ENCODE data around the gene CCM2L. TPM values are rescaled to one million over a fixed set of nuclear protein-coding genes. Genes with fewer than 3 reads are reported as not detected.

Gene CCM2L
- total RNA-seq, 1 donor = not detected

DNA sequence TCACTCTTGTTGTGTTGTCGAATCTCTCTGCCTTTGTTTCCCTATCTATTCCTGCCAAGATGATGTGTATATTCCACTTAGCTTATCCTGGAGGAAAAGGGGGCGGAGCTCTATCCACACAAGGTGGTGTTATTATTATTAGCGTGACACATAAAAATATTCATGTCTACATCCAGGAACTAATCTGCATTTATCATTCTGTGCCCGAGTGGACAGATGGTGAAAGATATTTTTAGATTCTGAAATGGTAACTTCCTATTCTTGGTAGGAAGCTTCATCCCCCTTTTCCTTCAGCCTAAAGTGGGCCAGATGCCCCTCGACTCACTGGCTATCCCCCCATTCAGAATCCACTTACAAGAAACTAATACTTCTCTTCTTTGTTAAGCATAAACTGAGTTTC is 40.2 kb upstream of the CCM2L start:
- DNase-seq (ENCODE audit: low read depth) = no peak
- TF ChIP-seq, protein P1, sequence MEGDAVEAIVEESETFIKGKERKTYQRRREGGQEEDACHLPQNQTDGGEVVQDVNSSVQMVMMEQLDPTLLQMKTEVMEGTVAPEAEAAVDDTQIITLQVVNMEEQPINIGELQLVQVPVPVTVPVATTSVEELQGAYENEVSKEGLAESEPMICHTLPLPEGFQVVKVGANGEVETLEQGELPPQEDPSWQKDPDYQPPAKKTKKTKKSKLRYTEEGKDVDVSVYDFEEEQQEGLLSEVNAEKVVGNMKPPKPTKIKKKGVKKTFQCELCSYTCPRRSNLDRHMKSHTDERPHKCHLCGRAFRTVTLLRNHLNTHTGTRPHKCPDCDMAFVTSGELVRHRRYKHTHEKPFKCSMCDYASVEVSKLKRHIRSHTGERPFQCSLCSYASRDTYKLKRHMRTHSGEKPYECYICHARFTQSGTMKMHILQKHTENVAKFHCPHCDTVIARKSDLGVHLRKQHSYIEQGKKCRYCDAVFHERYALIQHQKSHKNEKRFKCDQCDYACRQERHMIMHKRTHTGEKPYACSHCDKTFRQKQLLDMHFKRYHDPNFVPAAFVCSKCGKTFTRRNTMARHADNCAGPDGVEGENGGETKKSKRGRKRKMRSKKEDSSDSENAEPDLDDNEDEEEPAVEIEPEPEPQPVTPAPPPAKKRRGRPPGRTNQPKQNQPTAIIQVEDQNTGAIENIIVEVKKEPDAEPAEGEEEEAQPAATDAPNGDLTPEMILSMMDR (IDR thresholded peaks at IDR 0.05; ENCODE audit: insufficient read depth, low read depth, low read length) = no peak
- no peak overlapping the region for H3K4me3 ChIP-seq (ENCODE audit: low read depth, low read length)

DNA sequence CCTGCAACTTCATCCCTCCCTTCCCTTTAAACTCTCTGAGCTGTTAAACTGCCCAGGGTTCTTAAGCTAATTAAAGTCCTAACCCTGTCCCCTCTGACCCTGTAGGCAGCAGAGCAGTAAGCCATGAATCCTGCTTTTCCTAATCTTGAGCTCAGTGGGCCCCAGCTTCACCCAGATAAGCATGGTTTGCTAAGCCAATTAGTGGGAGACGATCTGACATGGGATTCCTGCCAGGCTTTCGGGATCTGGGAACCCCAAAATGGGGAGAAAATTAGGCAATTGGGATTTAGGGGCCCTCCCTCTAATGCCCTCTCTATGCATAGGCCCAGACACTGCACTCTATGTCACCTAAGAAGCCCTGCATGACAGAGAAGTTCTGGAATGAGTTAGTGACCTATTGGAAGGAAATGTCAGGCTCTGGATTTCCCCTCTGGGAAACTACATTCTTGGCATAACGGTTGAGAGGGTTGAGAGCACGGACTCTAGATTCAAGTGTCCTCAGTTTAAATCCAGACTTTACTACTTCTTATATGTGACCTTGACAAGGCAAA is 37.7 kb upstream of the CCM2L start:
- TF ChIP-seq, protein P1 (IDR thresholded peaks at IDR 0.05; ENCODE audit: insufficient read depth, low read depth, low read length) = no peak
- DNase-seq (ENCODE audit: low read depth) = no peak
- no peak overlapping the region for H3K4me3 ChIP-seq (ENCODE audit: low read depth, low read length)

DNA sequence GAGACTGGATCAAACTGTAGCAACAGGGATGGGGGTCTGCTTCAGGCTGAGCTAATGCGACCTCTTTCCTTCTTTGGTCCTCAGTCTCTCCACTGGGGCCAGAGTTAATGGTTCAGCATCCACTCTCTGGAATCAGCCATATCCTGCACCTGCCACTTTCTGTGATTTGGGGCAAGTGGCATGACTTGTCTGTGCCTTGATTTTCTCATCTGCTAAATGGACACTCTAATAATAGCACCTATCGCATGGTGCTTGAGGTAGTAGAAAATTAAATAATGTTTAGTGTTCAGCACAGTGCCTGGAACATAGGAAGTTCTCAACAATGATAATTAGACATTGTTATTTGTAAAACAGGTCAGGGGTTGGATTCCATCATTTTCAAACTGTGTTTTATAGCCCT is 35.9 kb upstream of the CCM2L start:
- no peak for DNase-seq (ENCODE audit: low read depth)
- TF ChIP-seq, protein P1 (IDR thresholded peaks at IDR 0.05; ENCODE audit: insufficient read depth, low read depth, low read length) = no peak
- no peak overlapping the region for H3K4me3 ChIP-seq (ENCODE audit: low read depth, low read length)

DNA sequence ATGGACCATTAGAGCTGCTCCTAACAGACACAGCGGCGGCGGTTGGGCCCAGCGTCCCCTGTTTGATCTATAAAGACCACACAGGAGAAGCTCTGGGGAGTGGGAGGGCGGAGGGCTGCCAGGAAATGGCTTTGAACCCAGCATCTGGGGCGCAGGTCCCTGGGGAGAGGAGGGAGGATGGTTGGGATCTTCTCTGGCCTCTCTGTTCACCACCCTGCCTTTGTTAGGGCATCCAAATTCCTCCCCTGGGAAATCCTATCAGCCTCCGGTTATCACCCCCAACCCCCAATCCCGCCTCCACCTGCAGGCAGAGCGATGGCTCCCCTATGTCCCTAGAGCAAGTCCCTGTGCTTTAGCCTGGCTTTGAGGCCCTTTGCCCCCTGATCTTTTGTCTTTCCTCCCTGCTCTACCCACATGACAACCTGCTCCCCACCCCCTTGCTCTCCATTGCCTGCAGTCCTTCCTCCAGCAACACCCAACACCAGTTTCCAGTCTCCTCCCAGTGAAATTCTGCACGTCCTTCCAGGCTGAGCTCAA is 35.2 kb upstream of the CCM2L start:
- no peak for DNase-seq (ENCODE audit: low read depth)
- TF ChIP-seq, protein P1 (IDR thresholded peaks at IDR 0.05; ENCODE audit: insufficient read depth, low read depth, low read length) = no peak
- H3K4me3 ChIP-seq (ENCODE audit: low read depth, low read length) = no peak overlapping the region

DNA sequence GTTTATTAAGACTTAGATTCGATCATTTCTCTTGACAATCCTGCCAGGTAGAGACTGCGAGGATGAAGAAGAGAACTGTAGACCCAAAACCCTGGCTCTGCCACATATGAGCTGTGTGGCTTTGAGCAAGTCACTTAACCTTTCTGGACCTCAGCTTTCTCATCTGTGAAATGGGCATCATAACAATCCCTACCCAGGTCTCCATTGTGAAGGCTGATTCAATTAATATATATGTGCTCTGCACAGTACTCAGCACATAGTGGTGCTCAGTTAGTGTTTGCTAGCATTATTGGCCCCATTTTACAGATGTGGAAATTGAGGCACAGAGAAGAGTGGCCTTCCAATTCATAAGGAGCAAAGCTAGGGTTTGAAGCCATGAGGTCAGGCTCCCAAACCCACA is 34.4 kb upstream of the CCM2L start:
- TF ChIP-seq, protein P1 (IDR thresholded peaks at IDR 0.05; ENCODE audit: insufficient read depth, low read depth, low read length) = no peak

DNA sequence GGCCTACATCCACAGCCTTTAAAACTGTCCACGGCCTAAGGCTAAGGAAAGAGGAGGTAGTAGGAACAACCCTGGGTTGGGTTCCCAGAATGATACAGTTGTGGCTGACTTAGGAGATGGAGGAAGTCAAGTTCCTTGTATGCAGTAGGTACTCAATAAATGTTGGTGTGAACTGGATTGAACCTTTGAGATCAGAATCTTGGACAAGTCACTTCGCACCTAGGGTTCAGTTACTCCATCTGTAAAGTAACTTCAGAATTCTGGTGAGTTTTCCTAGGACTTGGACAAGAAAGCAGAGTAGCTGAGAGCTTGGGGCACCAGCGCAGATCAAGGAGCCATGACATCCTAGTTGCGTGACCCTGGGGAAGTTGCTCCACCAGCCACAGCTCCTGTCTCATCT is 33.2 kb upstream of the CCM2L start:
- no peak overlapping the region for H3K4me3 ChIP-seq (ENCODE audit: low read depth, low read length)
- TF ChIP-seq, protein P1 (IDR thresholded peaks at IDR 0.05; ENCODE audit: insufficient read depth, low read depth, low read length) = no peak
- no peak for DNase-seq (ENCODE audit: low read depth)

More for the DNA sequence above, 34.4 kb upstream of the CCM2L start:
- DNase-seq (ENCODE audit: low read depth) = no peak
- no peak overlapping the region for H3K4me3 ChIP-seq (ENCODE audit: low read depth, low read length)

Data from fibroblast of villous mesenchyme (primary cell).